GM19351 (cell line): ENCODE results near the gene LRP1-AS.

Experiments
- ATAC-seq: cut with Tn5 transposase; IDR thresholded peaks from one replicate; pipeline ENCODE4 v1.9.1; 2021; ENCODE audit warnings: mild to moderate bottlenecking, moderate library complexity; ENCODE audit not compliant: unreplicated experiment

Gene LRP1-AS

DNA sequence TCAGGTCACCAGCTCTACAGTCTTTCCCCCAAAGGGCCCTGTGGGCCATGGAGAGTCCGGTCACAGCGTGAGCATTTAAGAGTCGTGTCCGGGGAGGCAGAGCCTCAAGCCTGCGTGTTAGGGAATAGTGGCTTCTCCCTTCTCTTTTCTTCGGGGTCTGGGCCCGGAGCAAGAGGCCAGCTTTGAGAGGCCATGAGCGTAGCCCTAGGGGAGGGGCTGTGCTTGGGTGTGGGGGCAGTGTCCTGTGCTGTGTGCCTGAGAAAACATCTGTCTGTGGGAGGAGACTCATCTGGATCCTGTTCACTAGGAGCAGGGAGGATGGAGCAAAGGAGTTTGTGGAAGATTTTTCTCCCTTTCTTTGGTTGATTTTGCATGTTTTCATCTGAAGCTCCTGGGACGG is 5.3 kb downstream of the LRP1-AS start:
- no peak for ATAC-seq

DNA sequence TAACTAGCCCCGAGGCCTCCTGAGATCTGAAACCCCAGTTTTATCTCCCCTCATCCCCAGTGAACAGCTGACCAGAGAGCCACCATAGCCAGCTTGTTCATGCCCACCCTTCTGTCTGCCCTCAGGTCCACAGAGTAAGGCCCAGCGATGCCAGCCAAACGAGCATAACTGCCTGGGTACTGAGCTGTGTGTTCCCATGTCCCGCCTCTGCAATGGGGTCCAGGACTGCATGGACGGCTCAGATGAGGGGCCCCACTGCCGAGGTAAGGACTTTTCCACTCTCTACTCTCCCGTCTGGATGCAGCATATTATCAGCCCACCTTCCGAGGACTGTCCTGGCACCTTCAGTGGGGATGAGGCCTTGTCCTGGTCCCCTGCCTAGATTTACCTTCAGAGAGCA is 6.2 kb downstream of the LRP1-AS start:
- no peak for ATAC-seq

- no peak for ATAC-seq
These were observed 7.4 kb downstream of the LRP1-AS start for GRCh38 chr12:57139796-57140649.

GRCh38 chr12:57138526-57139272 is 8.7 kb downstream of the LRP1-AS start:
- no peak for ATAC-seq

DNA sequence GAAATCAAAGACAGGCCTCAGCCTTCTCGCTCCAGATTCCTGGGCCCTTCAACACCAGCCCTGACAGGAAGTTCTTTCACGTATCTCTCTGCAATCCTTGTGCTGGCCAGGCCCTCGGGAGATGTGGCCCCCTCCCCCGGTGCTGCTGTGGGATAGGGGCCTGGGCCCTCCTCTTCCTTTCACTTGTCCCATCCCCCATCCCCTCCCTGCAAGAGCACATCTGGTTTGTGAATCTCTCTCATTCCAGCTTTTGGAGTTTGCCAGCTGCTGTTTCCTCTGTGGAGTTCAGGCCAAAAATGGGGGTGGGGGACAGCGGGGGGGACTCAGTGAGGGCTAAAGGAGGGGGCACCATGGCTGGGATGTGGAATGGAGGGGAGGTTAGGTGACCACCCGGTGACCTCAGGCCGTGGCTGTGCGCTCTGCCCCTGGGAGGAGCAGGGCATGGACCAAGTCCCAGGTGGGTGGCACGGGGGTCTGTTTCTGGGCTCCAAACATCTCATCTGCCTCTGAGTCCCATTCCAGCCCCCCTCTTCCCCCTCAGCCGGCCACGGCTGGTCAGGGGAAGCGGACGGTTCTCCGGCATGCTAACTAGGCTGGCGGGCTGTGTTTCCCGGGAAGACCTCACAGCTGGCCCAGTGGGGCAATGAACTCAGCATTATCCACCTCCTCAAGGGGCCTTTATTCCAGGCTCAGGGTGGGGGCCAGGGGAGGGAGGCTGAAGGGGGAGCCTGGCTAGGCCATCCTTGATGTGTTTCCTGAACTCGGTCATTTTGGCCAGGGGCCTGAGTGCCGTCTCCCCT is 11.7 kb downstream of the LRP1-AS start:
- no peak for ATAC-seq

- no peak for ATAC-seq
These were observed 12.5 kb downstream of the LRP1-AS start for GRCh38 chr12:57134949-57135348.

DNA sequence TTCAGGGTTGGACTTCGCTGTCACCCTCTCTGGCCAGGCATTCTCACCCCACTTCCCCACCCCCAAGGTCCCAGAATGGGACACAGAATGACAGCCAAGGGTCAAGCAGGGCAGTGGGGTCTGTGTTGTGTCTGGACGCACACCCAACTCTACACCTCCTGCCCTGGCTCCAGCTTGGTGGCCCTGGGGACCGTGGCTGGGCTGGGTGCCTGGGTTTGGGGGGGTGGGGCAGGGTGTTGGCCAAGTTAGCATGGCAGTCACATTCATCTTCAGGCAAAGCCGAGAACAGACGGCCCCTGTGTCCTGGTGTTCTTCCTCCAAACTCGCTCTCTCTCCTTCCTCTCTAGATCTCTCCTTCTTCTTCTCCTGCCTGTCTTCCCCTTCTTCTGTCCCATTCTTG is 13.5 kb downstream of the LRP1-AS start:
- no peak for ATAC-seq

- ATAC-seq, result no peak
These were observed 14.3 kb downstream of the LRP1-AS start for GRCh38 chr12:57133013-57133569.

GRCh38 chr12:57131896-57132744 is 15.3 kb downstream of the LRP1-AS start:
- ATAC-seq, result no peak

GRCh38 chr12:57130941-57131340 is 16.5 kb downstream of the LRP1-AS start:
- ATAC-seq, result no peak

- no peak for ATAC-seq
These were observed 17.5 kb downstream of the LRP1-AS start for GRCh38 chr12:57129889-57130288.

DNA sequence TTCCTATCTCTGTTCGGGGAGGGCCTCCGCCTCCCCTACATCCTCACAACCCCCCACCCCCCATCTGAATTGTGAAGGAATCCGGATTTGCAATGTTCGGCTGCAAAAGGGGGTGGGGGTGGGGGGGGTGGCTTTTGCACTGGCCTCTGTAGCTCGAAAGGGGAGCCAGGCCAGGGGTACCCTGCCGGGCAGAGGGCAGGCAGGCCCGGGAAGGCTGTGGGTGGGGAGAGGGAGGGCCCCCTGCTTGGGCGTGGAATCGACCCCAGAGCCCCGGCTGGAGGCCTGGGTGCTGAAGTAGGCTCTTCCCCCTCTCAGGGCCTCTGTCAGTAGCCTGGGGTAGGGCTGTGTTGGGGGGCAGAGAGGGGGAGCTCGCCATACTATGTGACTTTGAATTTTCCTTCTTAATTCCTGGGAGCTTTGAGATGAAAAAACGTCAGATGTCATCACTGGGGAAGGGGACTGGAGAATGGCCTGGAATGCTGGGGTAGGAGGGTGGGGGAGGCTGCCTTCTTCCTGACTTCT is 18.0 kb downstream of the LRP1-AS start:
- no peak for ATAC-seq

DNA sequence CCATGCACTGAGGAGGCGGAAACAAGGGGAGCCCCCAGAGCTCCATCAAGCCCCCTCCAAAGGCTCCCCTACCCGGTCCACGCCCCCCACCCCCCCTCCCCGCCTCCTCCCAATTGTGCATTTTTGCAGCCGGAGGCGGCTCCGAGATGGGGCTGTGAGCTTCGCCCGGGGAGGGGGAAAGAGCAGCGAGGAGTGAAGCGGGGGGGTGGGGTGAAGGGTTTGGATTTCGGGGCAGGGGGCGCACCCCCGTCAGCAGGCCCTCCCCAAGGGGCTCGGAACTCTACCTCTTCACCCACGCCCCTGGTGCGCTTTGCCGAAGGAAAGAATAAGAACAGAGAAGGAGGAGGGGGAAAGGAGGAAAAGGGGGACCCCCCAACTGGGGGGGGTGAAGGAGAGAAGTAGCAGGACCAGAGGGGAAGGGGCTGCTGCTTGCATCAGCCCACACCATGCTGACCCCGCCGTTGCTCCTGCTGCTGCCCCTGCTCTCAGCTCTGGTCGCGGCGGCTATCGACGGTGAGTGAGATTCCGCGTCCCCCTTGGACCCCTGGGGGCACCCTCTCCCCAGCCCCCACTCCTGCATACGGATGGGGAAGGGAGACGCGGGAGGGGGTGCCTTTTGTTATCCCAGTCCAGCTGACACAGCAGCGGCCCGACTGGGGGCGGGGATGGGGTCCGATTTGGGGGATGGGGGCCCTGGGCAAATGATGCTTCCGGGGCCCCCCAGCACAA is 18.7 kb downstream of the LRP1-AS start:
- no peak for ATAC-seq

- no peak for ATAC-seq
These were observed 19.5 kb downstream of the LRP1-AS start, which contains the start of gene LRP1 for GRCh38 chr12:57127726-57128518. TSS of gene LRP1 (plus strand) at chr12:57128483. CDS start at chr12:57128965, 482 bp downstream.

GRCh38 chr12:57127101-57127725 is 20.2 kb downstream of the LRP1-AS start:
- ATAC-seq, result no peak

DNA sequence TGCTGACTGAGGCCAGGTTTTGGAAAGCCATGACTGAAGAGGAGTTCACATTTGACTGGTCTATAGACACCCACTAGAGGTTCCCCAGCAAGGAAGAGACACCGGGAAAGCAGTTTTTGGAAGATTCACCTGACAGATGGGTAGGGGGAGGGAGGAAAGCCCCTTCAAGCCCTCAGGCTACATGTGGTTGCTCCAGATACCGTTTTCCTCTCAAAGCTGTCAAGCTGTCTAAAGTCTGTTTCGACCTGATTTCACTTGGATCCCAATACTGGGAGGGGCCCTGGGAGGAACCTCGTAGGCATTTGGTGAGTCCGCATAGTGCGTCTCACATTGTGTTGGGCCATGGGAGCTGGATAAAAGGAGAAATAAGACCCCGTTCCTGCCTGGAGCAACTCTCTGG is 20.9 kb downstream of the LRP1-AS start:
- ATAC-seq, result no peak

DNA sequence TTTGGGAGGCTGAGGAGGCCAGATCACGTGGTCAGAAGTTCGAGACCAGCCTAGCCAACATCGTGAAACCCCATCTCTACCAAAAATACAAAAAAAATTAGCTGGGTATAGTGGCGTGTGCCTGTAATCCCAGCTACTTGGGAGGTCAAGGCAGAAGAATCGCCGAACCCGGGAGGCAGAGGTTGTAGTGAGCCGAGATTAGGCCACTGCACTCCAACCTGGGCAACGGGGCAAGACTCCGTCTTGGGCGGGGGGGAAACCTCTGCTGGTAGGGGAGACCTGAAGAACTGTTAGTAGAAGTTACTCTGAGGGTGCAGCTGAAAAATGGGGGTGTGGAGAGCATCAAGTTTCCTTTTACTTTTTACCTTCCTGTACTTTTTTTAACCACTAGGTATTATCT is 21.4 kb downstream of the LRP1-AS start:
- no peak for ATAC-seq
